Measurements from ENCODE around the gene NUBP2. TPM values are rescaled to one million over a fixed set of nuclear protein-coding genes. Genes with fewer than 3 reads are reported as not detected.
A peak's percentile ranks its signal among the peaks of the same experiment; 100 is the strongest.

NUBP2 gene
- polyA plus RNA-seq, 1 of the 3 experiments (the other 2 are of a cell fraction), result 73.2 TPM

GRCh38 chr16:1781254-1781653 lies 1.5 kb upstream of the NUBP2 start:
- peaks cover 3 to 36% of the 10 kb centered on the region in 2 experiments for H3K36me3 ChIP-seq (replicated peaks in 1 of 2; ENCODE audit: control insufficient read depth in 1 of 2, insufficient read depth in 2 of 2, low read length in 1 of 2)
- H3K4me1 ChIP-seq (ENCODE audit: control insufficient read depth in 1 of 2, insufficient read depth in 2 of 2, low read depth in 1 of 2, low read length in 1 of 2), result peaks cover 0 to 8% of the 10 kb centered on the region in 2 experiments; a peak in 1 of 4 replicates
- TF ChIP-seq YY1 (IDR thresholded peaks at IDR 0.05; ENCODE audit: low read depth) (no peak), POLR2AphosphoS5 (IDR thresholded peaks at IDR 0.05; ENCODE audit: low read depth, low read length) (no peak), GABPA (IDR thresholded peaks at IDR 0.05; ENCODE audit: low read depth) (no peak)
- TF ChIP-seq, protein P1, sequence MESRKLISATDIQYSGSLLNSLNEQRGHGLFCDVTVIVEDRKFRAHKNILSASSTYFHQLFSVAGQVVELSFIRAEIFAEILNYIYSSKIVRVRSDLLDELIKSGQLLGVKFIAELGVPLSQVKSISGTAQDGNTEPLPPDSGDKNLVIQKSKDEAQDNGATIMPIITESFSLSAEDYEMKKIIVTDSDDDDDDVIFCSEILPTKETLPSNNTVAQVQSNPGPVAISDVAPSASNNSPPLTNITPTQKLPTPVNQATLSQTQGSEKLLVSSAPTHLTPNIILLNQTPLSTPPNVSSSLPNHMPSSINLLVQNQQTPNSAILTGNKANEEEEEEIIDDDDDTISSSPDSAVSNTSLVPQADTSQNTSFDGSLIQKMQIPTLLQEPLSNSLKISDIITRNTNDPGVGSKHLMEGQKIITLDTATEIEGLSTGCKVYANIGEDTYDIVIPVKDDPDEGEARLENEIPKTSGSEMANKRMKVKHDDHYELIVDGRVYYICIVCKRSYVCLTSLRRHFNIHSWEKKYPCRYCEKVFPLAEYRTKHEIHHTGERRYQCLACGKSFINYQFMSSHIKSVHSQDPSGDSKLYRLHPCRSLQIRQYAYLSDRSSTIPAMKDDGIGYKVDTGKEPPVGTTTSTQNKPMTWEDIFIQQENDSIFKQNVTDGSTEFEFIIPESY (IDR thresholded peaks at IDR 0.05; ENCODE audit: borderline replicate concordance, low read depth), result no peak
- H3K79me2 ChIP-seq (ENCODE audit: insufficient read depth), result peaks cover 48% of the 10 kb centered on the region
- peaks cover 8% of the 10 kb centered on the region for H3F3A ChIP-seq (replicated peaks; ENCODE audit: insufficient read depth)
- H3K27me3 ChIP-seq (ENCODE audit: insufficient read depth), result no peaks in the 10 kb centered on the region
- H3K9me3 ChIP-seq, result no peaks in the 10 kb centered on the region
- ChIA-PET CTCF (interaction anchor here (4.3 kb wide), 1 partner anchor 7 kb away, joined by 40 read pairs; the partner anchor contains the start of genes EME2 and MRPS34), POLR2A (interaction anchor here (1.1 to 2.2 kb wide), 4 partner anchors 10 to 151 kb away, joined by 3 to 24 read pairs (median 6); partner anchors contain the start of genes EME2, FAHD1, HAGH and MRPS34)
- H3K27ac ChIP-seq (ENCODE audit: low read depth in 2 of 2, low read length in 1 of 2), result no peak overlapping the region
- 58% methylated on average over 10 of the region's 20 CpGs for WGBS (ENCODE audit: low lambda C conversion rate)
- no peak overlapping the region for H2AFZ ChIP-seq (ENCODE audit: low read depth)
- peak overlapping the region; percentile 77 to 90 for H3K4me3 ChIP-seq (ENCODE audit: low read depth in 2 of 2, low read length in 1 of 2)
- H3K9me2 ChIP-seq, result no peaks in the 10 kb centered on the region
- peak overlapping the region; percentile 91 for H3K4me2 ChIP-seq
- peaks cover 10% of the 10 kb centered on the region; the same call in 1 of the 2 replicates for H4K20me1 ChIP-seq (ENCODE audit: insufficient read depth)
- no peak for DNase-seq
- peak overlapping the region; percentile 73; the same call in 1 of the 2 replicates for H3K9ac ChIP-seq

DNA sequence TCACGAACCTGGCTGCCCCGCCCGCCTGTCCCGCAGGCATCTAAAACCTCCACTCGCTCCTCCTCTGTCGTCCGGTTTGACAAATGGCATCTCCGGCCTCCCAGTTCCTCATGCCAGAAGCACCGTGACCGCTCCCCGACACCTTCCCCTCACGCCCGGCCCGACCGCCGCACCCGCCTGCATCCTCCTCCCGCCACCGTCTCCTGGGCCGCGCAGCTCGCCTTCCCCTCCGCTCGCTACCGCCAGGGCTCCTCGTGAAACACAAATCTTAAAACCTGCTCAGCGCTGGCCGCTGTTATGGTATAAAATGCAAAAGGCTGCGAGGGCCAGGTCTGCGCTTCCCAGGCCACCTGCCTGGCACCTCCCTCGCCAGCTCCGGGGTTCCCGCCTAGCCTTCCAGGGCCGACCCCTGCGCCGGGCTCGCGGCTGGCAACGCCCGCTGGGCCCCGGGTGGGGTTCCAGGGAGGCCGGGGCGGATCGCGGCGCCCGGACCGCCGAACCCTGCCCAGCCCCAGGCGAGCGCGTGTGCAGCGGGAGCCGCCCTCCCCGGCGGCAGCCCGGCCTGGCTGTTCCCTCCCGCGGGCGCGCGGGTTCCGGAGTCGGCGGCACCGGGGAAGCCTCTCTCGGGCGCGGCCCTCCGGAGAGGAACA lies 877 bp upstream of the NUBP2 start:
- H3K9me3 ChIP-seq, result no peaks in the 10 kb centered on the region
- H3K27me3 ChIP-seq (ENCODE audit: insufficient read depth), result no peaks in the 10 kb centered on the region
- H3K9ac ChIP-seq, result peak overlapping the region; percentile 73
- H3K4me1 ChIP-seq (ENCODE audit: control insufficient read depth in 1 of 2, insufficient read depth in 2 of 2, low read depth in 1 of 2, low read length in 1 of 2), result peaks cover 0 to 8% of the 10 kb centered on the region in 2 experiments; a peak in 1 of 4 replicates
- H3K4me2 ChIP-seq, result peak overlapping the region; percentile 91
- peak overlapping the region; percentile 20 to 32; a peak in 2 of 4 replicates for H3K27ac ChIP-seq (ENCODE audit: low read depth in 2 of 2, low read length in 1 of 2)
- peaks cover 8% of the 10 kb centered on the region for H3F3A ChIP-seq (replicated peaks; ENCODE audit: insufficient read depth)
- peaks cover 3 to 36% of the 10 kb centered on the region in 2 experiments for H3K36me3 ChIP-seq (replicated peaks in 1 of 2; ENCODE audit: control insufficient read depth in 1 of 2, insufficient read depth in 2 of 2, low read length in 1 of 2)
- H3K4me3 ChIP-seq (ENCODE audit: low read depth in 2 of 2, low read length in 1 of 2), result peak overlapping the region; percentile 77 to 90
- CTCF ChIA-PET, result interaction anchor here (0.8 to 4.3 kb wide), 5 partner anchors 8 to 74 kb away, joined by 3 to 40 read pairs (median 4); partner anchors contain the start of genes EME2 and MRPS34
- POLR2A ChIA-PET, result interaction anchor here (1.1 to 2.2 kb wide), 6 partner anchors 10 to 183 kb away, joined by 3 to 24 read pairs (median 6); partner anchors contain the start of genes EME2, FAHD1, HAGH and MRPS34
- peaks cover 13% of the 10 kb centered on the region; the same call in 1 of the 2 replicates for H4K20me1 ChIP-seq (ENCODE audit: insufficient read depth)
- 14% methylated on average over 8 of the region's 70 CpGs for WGBS (ENCODE audit: low lambda C conversion rate)
- DNase-seq, result peak; percentile 70
- no peak overlapping the region for H2AFZ ChIP-seq (ENCODE audit: low read depth)
- H3K79me2 ChIP-seq (ENCODE audit: insufficient read depth), result peaks cover 52% of the 10 kb centered on the region
- H3K9me2 ChIP-seq, result no peaks in the 10 kb centered on the region
- no peak for TF ChIP-seq EZH2phosphoT487 (IDR thresholded peaks at IDR 0.05; ENCODE audit: borderline replicate concordance, low read depth)
- TF ChIP-seq, protein P2, sequence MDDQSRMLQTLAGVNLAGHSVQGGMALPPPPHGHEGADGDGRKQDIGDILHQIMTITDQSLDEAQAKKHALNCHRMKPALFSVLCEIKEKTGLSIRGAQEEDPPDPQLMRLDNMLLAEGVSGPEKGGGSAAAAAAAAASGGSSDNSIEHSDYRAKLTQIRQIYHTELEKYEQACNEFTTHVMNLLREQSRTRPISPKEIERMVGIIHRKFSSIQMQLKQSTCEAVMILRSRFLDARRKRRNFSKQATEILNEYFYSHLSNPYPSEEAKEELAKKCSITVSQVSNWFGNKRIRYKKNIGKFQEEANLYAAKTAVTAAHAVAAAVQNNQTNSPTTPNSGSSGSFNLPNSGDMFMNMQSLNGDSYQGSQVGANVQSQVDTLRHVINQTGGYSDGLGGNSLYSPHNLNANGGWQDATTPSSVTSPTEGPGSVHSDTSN (IDR thresholded peaks at IDR 0.05), result peak; percentile 16; the same call in 1 of the 2 replicates

Data from SK-N-SH (cell line).